Measurements from ENCODE around the gene SH3GL1. TPM values are rescaled to one million over a fixed set of nuclear protein-coding genes. Genes with fewer than 3 reads are reported as not detected.

The SH3GL1 gene
- total and polyA plus RNA-seq, 2 experiments from 2014 or later: 92.8 to 97.9 TPM

DNA sequence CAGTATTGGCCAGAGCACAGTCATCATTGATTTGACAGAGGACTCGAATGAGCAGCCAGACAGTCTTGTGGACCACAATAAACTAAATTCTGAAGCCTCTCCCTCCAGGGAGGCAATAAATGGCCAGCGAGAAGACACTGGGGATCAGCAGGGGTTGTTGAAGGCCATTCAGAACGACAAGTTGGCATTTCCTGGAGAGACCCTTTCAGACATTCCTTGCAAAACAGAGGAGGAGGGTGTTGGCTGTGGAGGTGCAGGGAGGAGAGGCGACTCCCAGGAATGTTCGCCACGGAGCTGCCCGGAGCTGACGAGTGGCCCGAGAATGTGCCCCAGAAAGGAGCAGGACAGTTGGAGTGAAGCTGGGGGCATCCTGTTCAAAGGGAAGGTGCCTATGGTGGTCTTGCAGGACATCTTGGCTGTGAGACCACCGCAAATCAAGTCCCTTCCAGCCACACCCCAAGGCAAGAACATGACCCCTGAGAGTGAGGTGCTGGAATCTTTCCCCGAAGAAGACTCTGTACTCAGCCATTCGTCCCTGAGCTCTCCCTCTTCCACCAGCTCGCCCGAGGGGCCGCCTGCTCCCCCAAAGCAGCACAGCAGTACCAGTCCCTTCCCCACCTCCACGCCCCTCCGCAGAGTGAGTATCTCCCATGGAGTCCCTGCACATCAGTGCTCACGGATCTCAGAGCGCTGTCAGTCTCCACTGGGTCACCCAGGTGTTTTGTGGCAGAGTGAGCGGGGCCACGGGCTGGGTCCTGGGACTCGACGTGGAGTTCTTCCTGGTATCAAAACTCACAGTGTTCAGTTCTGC, 9.0 kb upstream of the SH3GL1 start:
- no peak for DNase-seq (ENCODE audit: low read depth in 1 of 2, low spot score in 1 of 2)
- peak overlapping the region; percentile 75 for H3K27ac ChIP-seq
- no peak overlapping the region for H3K4me3 ChIP-seq
- H3K27me3 ChIP-seq: no peaks in the 10 kb centered on the region
- TF ChIP-seq, protein P1, sequence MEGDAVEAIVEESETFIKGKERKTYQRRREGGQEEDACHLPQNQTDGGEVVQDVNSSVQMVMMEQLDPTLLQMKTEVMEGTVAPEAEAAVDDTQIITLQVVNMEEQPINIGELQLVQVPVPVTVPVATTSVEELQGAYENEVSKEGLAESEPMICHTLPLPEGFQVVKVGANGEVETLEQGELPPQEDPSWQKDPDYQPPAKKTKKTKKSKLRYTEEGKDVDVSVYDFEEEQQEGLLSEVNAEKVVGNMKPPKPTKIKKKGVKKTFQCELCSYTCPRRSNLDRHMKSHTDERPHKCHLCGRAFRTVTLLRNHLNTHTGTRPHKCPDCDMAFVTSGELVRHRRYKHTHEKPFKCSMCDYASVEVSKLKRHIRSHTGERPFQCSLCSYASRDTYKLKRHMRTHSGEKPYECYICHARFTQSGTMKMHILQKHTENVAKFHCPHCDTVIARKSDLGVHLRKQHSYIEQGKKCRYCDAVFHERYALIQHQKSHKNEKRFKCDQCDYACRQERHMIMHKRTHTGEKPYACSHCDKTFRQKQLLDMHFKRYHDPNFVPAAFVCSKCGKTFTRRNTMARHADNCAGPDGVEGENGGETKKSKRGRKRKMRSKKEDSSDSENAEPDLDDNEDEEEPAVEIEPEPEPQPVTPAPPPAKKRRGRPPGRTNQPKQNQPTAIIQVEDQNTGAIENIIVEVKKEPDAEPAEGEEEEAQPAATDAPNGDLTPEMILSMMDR (IDR thresholded peaks at IDR 0.05; ENCODE audit: low read depth, low read length): no peak
- no peaks in the 10 kb centered on the region for H3K4me1 ChIP-seq (ENCODE audit: low read depth)
- peaks cover 3% of the 10 kb centered on the region for H3K36me3 ChIP-seq
- H3K9me3 ChIP-seq (ENCODE audit: low read depth): no peaks in the 10 kb centered on the region

DNA sequence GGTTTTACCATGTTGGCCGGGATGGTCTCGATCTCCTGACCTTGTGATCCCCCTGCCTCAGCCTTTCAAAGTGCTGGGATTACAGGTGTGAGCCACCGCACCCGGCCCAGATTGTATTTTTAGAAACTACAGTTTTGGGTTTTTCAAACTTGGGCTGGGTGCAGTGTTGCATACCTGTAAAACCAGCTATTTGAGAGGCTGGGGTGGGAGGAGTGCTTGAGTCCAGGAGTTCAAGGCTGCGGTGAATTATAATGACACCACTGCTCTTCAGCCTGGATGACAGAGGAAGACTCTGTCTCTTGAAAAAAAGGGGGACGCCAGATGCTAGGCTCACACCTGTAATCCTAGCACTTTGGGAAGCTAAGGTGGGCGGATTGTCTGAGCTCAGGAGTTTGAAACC, 6.3 kb upstream of the SH3GL1 start:
- H3K9me3 ChIP-seq (ENCODE audit: low read depth): no peaks in the 10 kb centered on the region
- peaks cover 3% of the 10 kb centered on the region for H3K36me3 ChIP-seq
- no peak overlapping the region for H3K27ac ChIP-seq
- no peak overlapping the region for H3K4me3 ChIP-seq
- TF ChIP-seq, protein P1 (IDR thresholded peaks at IDR 0.05; ENCODE audit: low read depth, low read length): no peak
- H3K27me3 ChIP-seq: no peaks in the 10 kb centered on the region
- H3K4me1 ChIP-seq (ENCODE audit: low read depth): peaks cover 3% of the 10 kb centered on the region
- DNase-seq (ENCODE audit: low read depth in 1 of 2, low spot score in 1 of 2): no peak

DNA sequence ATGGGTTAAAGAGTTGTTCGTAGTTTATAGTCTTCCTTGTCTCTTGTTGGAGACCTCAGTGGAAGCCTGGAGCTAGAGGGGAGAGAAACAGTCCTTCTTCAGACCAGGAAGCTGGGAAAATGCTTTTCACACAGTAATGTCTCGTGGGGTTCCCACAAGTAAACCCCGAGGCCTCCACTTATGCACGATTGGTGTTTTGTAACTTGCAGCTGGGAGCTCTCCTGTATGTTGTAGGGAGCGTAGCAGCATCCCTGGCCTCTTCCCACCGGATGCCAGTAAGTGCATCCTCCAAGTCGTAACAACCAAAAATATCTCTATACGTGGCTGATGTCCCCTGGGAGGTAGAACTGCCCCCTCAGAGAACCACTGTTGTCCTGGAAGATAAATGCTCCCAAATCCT, 5.6 kb upstream of the SH3GL1 start:
- Histone ChIP-seq H3K4me1 (ENCODE audit: low read depth) (peaks cover 4% of the 10 kb centered on the region), H3K27me3 (no peaks in the 10 kb centered on the region), H3K4me3 (no peak overlapping the region), H3K9me3 (ENCODE audit: low read depth) (no peaks in the 10 kb centered on the region), H3K36me3 (peaks cover 3% of the 10 kb centered on the region), H3K27ac (no peak overlapping the region)
- DNase-seq (ENCODE audit: low read depth in 1 of 2, low spot score in 1 of 2): no peak
- TF ChIP-seq, protein P1 (IDR thresholded peaks at IDR 0.05; ENCODE audit: low read depth, low read length): no peak

DNA sequence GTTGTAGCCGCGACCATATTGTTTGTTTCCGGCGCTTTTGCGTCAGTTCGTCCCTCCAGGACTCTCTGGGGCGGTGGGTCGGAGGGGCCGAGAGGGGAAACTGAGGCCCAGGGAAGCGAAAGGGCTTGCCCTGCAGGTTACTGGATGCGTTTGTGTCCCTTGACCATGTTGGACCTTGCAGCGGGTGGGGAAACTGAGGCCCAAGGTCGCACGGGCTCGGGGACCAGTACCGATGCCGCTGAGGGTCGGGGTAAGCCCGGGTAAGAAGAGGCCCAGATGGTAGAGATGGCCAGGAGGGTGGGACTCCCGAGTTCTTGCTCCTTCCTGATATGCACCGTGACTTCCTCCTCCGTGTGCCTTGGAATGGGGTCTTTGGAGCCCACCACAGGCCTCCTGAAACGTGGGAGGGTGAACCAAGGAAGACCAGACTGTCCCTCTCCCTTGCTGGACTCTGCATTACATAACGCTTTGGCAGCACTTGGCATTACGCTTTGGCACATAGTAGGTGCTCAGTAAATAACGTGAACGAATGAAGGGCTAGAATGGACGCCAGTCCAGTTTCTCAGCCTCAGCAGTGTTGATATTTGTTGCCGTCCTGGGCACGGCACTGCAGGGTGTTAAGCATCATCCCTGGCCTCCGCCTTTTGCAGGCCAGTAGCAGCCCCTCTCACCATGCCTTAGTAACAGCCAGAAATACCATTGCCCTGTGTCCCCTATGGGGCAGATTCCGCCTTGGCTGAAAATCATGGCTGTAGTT, 2.8 kb upstream of the SH3GL1 start:
- Histone ChIP-seq H3K36me3 (no peaks in the 10 kb centered on the region), H3K27ac (no peak overlapping the region), H3K9me3 (ENCODE audit: low read depth) (no peaks in the 10 kb centered on the region), H3K4me3 (peak overlapping the region; percentile 55), H3K4me1 (ENCODE audit: low read depth) (peaks cover 6% of the 10 kb centered on the region), H3K27me3 (no peaks in the 10 kb centered on the region)
- TF ChIP-seq, protein P1 (IDR thresholded peaks at IDR 0.05; ENCODE audit: low read depth, low read length): no peak
- DNase-seq (ENCODE audit: low read depth in 1 of 2, low spot score in 1 of 2): no peak

DNA sequence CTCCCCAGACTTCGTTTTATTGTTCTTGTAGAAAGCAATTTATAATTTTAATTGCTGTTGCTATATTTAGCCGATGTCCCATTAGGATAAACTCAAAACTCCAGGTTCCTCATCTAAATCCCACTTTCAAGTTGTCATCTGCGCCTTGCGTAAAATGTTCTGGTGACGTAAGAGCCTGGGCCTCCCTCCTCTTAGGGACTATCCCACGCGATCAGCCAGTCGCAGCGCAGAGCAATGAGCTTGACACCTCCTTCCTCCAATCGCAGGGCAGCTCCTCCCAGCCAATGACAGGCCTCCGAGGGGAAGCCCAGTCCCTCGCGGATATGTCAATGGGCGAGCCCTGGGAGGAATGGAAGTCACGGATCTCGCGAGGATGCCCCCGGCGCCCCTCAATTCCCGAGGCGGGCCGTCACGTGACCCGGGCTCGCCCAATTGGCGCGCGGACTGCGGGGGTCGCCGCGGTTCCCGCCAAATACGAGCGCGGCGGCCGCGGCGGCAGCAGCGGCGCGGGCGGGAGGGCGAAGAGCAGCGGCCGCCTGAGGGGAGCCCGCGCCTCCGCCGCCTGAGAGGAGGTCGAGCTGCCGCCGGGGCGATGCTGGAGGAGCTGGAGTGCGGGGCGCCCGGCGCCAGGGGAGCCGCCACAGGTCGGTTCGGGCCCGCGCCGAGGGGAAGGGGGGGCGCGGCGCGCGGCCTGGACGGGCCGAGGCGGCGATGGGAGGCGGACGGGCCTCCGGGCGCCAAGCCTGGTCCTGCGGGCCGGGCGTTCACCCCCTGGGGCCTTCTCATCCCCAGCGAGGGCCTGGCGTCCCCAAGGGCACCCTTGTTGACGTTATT, 2.0 kb upstream of the SH3GL1 start, which contains the start of gene CHAF1A:
Gene CHAF1A (plus strand): TSS at position 470 of the 834 bp plus-strand sequence. CDS start 123 bp downstream, at position 593.
- DNase-seq (ENCODE audit: low read depth in 1 of 2, low spot score in 1 of 2): peak; percentile 100
- H3K27me3 ChIP-seq: no peaks in the 10 kb centered on the region
- H3K27ac ChIP-seq: peak within 1 kb of the TSS; percentile 63
- TF ChIP-seq, protein P1 (IDR thresholded peaks at IDR 0.05; ENCODE audit: low read depth, low read length): no peak
- H3K9me3 ChIP-seq (ENCODE audit: low read depth): no peaks in the 10 kb centered on the region
- peak within 1 kb of the TSS; percentile 55 for H3K4me3 ChIP-seq
- H3K4me1 ChIP-seq (ENCODE audit: low read depth): peaks cover 6% of the 10 kb centered on the region
- no peaks in the 10 kb centered on the region for H3K36me3 ChIP-seq

Measured in cardiac muscle cell (in vitro differentiated cells and primary cell).